ENCODE measurements around the gene UNCX.

The UNCX gene

DNA sequence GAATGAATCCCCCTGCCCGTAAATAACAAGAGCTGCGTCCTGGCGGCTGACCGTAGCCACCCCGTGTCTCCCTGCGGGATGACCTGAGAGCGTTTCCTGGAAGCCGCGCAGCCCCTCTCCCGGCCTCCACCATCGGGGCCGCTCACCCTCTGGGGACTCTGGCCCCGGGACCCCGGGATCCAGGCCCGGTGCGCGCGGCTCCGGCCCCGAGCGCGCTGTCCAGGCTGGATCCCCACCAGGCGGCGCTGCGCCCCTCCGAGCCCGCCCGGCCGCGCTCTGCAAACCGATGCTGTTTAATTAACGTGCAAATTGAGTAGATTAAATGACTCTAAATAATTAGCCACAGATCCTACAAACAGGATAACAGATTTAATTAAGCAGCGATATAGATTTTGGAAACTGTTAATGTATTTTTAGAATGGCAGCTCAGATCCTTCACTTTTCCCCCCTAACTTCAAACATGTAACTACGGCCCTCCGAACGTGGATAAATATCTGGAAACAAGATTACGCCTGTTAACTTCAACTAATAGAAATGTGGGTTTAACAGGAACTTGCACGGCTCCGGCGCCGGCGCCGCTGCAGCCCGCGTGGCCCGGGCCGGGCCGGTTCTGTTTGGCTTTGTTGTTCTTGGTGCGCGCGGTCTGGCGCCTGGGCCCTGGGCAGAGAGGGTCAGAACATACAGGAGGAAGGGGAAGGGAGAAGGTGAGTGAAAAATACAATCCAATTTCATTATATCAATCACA, 7.1 kb upstream of the UNCX start:
- no peak overlapping the region for H3K4me3 ChIP-seq (ENCODE audit: low read length)
- TF ChIP-seq ZNF274 (IDR thresholded peaks at IDR 0.05; ENCODE audit: low read depth, low read length): no peak

GRCh38 chr7:1226186-1226901, 6.3 kb upstream of the UNCX start:
- no peak for TF ChIP-seq ZNF274 (IDR thresholded peaks at IDR 0.05; ENCODE audit: low read depth, low read length)

DNA sequence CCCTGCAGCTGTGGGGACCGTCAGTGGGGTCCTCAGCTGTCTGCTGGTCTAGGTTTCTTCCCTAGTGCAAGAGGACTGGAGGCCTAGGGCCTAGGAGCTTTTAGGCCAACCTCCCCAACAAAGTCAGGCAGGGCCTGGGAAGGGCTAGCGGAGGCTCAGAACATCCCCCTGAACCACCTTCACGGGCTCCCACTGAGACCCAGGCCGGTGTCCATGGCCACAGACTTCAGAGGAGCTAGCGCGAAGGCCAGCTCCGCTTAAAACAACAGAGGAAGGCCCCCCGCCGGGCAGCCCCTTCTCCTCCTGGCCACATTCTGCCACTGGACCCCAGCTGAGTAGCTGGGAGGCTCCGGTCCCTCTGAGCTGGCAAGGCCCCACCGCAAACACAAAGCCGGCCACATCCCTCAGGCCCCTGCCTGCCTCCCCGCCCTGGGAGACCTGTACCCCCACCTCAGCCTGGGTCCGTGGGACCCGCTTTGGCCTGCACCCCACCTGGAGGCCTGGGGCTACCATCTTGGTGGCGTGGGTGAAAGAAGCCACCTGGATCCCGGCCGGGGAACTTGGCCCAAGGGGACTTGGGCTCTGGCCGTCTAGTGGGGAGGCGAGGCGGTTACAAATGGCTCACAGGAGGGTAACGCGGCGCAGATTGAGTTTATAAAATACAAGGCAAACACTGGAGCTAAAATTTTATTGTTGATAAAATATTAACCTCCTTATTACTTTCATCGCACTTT, 5.4 kb upstream of the UNCX start:
- no peak for TF ChIP-seq ZNF274 (IDR thresholded peaks at IDR 0.05; ENCODE audit: low read depth, low read length)
- no peak overlapping the region for H3K4me3 ChIP-seq (ENCODE audit: low read length)

More at GRCh38 chr7:1226186-1226901, 6.3 kb upstream of the UNCX start:
- no peak overlapping the region for H3K4me3 ChIP-seq (ENCODE audit: low read length)

GRCh38 chr7:1227814-1228544, 4.7 kb upstream of the UNCX start:
- TF ChIP-seq ZNF274 (IDR thresholded peaks at IDR 0.05; ENCODE audit: low read depth, low read length): no peak
- H3K4me3 ChIP-seq (ENCODE audit: low read length): no peak overlapping the region

GRCh38 chr7:1228545-1229201, 4.0 kb upstream of the UNCX start:
- no peak for TF ChIP-seq ZNF274 (IDR thresholded peaks at IDR 0.05; ENCODE audit: low read depth, low read length)
- H3K4me3 ChIP-seq (ENCODE audit: low read length): no peak overlapping the region

GRCh38 chr7:1229202-1229947, 3.3 kb upstream of the UNCX start:
- no peak for TF ChIP-seq ZNF274 (IDR thresholded peaks at IDR 0.05; ENCODE audit: low read depth, low read length)
- no peak overlapping the region for H3K4me3 ChIP-seq (ENCODE audit: low read length)

DNA sequence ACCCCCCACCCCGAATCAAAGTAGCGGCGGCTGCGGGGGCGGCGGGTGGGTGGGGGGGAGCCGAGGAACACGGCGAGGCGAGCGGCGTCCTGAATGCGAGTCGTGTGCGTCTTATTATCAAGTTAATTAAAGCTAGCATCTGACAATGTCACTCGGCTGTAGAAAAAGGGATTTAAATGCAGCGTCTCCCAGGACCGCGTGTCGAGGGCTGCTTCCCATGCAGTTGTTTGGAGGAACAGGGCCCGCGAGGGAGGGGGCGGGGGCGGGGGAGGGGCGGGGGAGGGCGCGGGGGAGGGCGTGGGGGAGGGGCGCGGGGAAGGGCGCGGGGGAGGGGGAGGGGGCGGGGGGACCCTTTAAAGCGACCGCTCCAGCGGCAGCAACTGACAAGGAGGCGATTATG, 2.7 kb upstream of the UNCX start:
- H3K4me3 ChIP-seq (ENCODE audit: low read length): no peak overlapping the region
- TF ChIP-seq ZNF274 (IDR thresholded peaks at IDR 0.05; ENCODE audit: low read depth, low read length): no peak

DNA sequence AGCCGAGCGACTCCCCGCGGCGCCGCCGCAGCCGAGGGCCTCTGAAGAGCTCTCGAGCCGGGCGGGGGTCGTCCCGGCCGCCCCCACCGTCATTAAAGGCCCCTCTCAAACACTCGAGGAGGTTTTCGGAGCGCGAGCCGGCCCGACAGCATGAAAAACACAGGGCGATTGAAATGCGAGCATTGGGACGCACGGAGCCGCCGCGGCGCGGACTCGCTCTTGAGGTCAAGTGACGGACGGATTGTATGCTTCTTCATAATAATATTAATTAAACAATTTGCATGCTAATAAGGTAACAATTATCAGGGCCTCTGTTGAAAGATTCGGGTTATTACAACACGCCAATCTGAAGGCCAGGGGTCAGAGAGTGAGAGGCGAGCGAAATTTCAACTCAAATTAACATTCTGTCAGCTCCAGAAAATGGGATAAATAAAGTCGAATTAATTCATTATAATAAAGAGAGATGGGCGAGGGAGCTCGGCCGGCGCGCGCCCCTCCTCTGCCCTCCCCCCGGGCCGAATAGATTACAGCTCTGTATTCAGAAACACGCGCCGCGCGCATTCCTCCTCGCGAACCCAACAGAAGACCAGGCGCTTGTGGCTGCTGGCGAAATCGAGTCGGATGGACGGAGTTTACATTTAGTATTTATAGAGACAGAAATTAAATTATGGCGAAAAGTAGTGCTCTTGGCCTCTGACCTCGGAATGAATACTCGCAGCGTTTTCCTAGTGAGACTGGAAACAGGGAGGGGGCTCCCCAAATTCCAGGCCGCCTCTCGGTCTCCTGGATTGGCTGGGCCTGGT, 2.1 kb upstream of the UNCX start:
- H3K4me3 ChIP-seq (ENCODE audit: low read length): no peak overlapping the region

DNA sequence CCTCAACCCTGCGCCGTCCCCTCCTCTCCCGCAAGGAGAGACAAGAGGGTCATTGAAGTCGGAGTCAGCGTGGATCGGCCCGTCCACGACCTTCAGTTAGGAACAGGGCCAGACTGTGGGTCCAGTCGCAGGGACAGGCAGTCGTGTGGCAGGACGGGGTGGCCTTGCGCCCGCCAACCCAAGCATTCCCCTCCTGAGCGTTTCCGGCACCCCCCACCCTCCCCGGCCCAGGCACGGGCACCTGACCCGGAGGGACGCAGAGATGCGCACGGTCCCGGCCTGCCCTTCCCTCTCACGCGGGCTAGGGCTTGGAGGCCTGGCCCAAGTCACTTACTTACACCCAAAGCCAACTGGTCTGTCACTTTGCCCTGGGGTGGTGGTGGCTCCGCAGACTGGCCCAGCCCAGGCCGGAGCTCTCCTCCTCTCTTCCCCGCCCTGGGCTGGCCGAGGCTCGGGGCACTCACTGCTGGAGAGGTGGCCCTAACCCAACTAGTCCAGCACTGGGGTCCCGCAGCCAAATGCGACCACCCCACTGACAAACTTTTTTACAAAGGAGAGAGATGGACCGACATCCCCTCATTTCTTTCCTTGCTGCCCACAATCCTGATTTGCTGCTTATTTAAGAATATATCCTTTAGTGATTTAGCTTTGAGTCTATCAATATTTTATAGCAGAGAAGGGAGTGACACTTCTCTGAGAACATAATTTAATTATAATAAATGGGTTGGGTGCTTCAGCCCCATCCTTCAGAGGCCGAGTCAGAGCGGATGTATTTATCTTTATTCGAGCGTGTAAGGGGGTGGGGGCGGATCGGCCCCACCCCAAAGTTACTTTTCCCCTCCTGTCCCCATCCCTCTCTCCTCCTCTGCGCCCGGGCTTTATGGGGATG, 1.2 kb upstream of the UNCX start:
- H3K4me3 ChIP-seq (ENCODE audit: low read length): no peak overlapping the region
- TF ChIP-seq ZNF274 (IDR thresholded peaks at IDR 0.05; ENCODE audit: low read depth, low read length): no peak

More for the DNA sequence above, 2.1 kb upstream of the UNCX start:
- TF ChIP-seq ZNF274 (IDR thresholded peaks at IDR 0.05; ENCODE audit: low read depth, low read length): no peak

- TF ChIP-seq ZNF274 (IDR thresholded peaks at IDR 0.05; ENCODE audit: low read depth, low read length): no peak
- H3K4me3 ChIP-seq (ENCODE audit: low read length): no peak overlapping the region
These were observed 587 bp upstream of the UNCX start for GRCh38 chr7:1232103-1232466.

DNA sequence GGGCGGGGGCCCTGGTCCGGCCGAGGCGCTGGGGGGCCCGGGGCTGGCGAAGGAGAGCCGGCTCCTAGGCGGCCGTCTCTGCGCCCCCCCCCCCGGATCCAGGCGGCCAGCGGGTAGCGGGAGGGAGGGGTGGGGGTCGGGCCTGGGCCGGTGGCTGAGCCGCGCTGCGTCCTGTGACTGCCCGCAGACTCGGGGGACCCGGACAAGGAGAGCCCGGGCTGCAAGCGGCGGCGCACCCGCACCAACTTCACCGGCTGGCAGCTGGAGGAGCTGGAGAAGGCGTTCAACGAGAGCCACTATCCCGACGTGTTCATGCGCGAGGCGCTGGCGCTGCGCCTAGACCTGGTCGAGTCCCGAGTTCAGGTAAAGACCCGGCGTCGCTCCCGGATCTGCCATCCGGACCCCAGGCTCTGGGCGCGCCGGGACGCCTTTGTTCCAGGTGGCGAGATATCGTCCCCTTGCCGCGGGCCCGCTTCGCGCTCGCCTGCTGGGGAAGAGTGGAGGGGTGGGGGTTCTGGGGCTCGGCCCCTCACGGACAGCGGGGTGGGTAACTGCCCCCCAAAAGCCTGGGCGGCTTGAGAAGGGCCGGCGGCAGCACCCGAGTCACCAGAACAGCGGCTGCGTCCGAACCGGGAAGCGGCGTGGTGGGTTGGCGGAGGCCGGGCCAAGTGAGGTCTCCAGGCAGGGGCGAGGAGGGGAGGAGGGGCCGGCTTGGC, 819 bp downstream of the UNCX start:
- no peak overlapping the region for H3K4me3 ChIP-seq (ENCODE audit: low read length)
- TF ChIP-seq ZNF274 (IDR thresholded peaks at IDR 0.05; ENCODE audit: low read depth, low read length): no peak

Measured in GM08714 (cell line).